ENCODE results near the gene IL1RL2.

IL1RL2 gene

DNA sequence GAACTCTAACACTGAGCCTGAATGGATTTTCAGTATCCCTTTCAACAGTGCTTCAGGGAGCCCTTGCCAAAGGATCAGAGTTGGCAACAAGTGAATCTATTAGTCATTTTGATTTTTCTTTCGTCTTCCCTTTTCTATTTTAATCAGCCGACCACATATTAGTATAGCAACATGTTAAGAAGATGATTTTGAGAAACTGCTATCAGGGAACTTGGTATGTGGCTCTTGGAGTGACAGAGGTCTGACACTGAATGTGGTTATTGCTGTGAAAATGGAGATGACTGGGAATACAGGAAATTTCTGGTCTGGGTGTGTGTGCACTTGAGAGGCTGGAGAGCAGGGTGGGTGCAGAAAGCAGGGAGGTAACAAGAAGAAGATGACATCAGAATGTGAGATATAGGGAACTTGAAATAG is 95.9 kb downstream of the IL1RL2 start:
- H3K27ac ChIP-seq, result no peak overlapping the region
- H3K9ac ChIP-seq (ENCODE audit: insufficient read length), result no peak overlapping the region
- TF ChIP-seq POLR2AphosphoS5 (IDR thresholded peaks at IDR 0.05; ENCODE audit: borderline replicate concordance, low read depth, low read length), result no peak
- no peak for TF ChIP-seq FOXP2 (optimal IDR thresholded peaks at IDR 0.05; ENCODE audit: control extremely low read depth, extremely low read length, insufficient read depth)
- no peak for TF ChIP-seq EZH2 (IDR thresholded peaks at IDR 0.05)
- H3K36me3 ChIP-seq (ENCODE audit: insufficient read depth, low read length), result no peaks in the 10 kb centered on the region
- H3K4me3 ChIP-seq, result no peak overlapping the region
- H3K9me3 ChIP-seq (ENCODE audit: low read depth, low read length), result no peaks in the 10 kb centered on the region
- no peak for DNase-seq (ENCODE audit: low read depth, low spot score)

DNA sequence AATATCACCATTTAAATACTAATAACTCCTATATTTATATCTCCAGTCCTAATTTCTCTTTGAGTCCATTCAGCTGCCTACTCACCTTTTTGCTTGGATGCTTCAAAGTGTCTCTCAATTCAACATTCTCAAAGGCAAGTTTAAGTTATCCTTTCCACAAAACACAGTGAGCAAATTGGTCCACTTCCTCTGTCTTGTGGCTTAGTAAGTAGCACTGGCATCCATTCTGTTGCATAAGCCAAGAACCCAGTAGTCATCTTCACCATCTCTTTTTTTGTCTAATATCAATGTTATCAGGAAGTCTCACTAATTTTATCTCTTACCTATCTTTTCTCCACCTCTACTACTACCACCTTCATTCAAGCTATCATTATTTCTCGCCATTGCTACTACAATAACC is 97.2 kb downstream of the IL1RL2 start:
- Histone ChIP-seq H3K27ac (no peak overlapping the region), H3K9me3 (ENCODE audit: low read depth, low read length) (no peaks in the 10 kb centered on the region), H3K9ac (ENCODE audit: insufficient read length) (no peak overlapping the region), H3K36me3 (ENCODE audit: insufficient read depth, low read length) (no peaks in the 10 kb centered on the region), H3K4me3 (no peak overlapping the region)
- DNase-seq (ENCODE audit: low read depth, low spot score), result no peak
- no peak for TF ChIP-seq EZH2 (IDR thresholded peaks at IDR 0.05)
- TF ChIP-seq FOXP2 (optimal IDR thresholded peaks at IDR 0.05; ENCODE audit: control extremely low read depth, extremely low read length, insufficient read depth), result no peak
- no peak for TF ChIP-seq POLR2AphosphoS5 (IDR thresholded peaks at IDR 0.05; ENCODE audit: borderline replicate concordance, low read depth, low read length)

DNA sequence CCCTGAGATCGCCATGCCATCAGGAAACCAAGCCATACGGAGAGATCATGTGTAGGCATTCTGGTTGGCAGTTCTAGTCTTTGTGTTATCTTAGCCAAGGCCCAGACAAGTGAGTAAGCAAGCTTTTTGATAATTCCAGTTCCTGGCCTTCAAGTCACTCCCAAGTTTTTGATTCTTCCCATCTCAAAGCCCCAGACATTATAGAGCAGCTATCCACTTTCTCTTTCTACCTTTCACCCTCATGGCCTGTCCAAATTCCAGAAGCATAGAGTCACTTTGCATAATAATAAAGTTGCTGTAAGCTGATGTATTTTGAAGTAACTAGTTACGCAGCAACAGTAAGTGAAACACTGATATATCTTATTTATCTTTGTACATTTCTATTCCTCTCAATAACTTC is 97.8 kb downstream of the IL1RL2 start:
- Histone ChIP-seq H3K27ac (no peak overlapping the region), H3K36me3 (ENCODE audit: insufficient read depth, low read length) (no peaks in the 10 kb centered on the region), H3K9me3 (ENCODE audit: low read depth, low read length) (no peaks in the 10 kb centered on the region), H3K4me3 (no peak overlapping the region), H3K9ac (ENCODE audit: insufficient read length) (no peak overlapping the region)
- no peak for DNase-seq (ENCODE audit: low read depth, low spot score)
- no peak for TF ChIP-seq POLR2AphosphoS5 (IDR thresholded peaks at IDR 0.05; ENCODE audit: borderline replicate concordance, low read depth, low read length)
- no peak for TF ChIP-seq EZH2 (IDR thresholded peaks at IDR 0.05)
- no peak for TF ChIP-seq FOXP2 (optimal IDR thresholded peaks at IDR 0.05; ENCODE audit: control extremely low read depth, extremely low read length, insufficient read depth)

DNA sequence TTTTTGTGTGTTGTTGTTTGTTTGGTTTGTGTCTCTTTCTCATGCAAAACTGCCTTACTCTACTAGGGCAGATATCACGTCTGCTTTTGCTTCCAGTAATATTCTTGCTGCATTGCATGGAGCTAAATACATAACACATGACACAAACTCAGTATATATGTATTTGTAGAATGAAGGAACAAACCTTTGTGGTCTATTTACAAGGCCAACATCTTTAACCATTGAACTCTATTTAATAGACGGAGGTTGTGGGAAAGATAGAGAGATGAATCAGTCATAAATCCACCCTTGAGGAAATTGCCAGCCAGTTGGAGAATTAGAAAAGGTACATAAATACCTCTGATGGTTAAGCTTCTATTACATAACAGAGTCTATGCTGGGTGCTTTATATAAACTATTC is 98.5 kb downstream of the IL1RL2 start:
- no peak for DNase-seq (ENCODE audit: low read depth, low spot score)
- Histone ChIP-seq H3K9me3 (ENCODE audit: low read depth, low read length) (no peaks in the 10 kb centered on the region), H3K4me3 (no peak overlapping the region), H3K27ac (no peak overlapping the region), H3K9ac (ENCODE audit: insufficient read length) (no peak overlapping the region), H3K36me3 (ENCODE audit: insufficient read depth, low read length) (no peaks in the 10 kb centered on the region)
- TF ChIP-seq EZH2 (IDR thresholded peaks at IDR 0.05) (no peak), POLR2AphosphoS5 (IDR thresholded peaks at IDR 0.05; ENCODE audit: borderline replicate concordance, low read depth, low read length) (no peak)

DNA sequence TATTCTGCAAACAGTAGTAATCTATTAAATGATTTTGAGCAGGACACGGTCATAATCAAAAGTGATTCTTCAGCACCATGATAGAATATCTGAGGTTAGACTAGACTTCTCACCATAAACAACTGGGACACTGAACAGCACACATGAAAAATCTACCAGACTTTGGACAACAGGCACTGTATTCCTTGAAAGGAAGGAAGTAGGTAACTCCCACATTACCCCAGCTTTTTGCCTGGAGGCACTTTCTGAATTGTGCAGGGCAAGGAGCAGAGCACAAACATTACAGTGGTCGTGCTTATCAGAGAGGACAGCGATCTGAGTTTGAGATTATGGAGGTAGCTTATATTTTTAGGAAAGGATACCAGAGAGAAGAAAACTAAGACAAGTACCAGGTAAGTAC is 99.2 kb downstream of the IL1RL2 start:
- no peak for DNase-seq (ENCODE audit: low read depth, low spot score)

DNA sequence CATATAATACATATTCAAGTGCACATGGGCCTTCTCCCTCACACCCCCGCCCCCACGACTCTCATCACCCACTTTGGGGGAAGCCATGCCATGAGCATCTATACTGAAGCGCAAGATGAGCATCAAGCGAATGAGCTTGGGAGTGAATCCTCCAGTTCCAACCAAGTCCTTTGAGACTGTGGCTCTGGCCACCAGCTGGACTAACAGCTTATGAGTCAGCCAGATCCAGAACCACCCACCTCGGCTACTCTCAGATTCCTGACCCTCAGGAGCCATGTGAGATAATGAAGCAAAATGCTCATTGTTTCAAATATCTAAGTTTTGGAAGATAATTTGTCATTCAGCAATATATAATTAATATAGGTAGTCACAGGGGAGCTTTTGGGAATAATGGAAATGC is 102.3 kb downstream of the IL1RL2 start:
- Histone ChIP-seq H3K9ac (ENCODE audit: insufficient read length) (no peak overlapping the region), H3K9me3 (ENCODE audit: low read depth, low read length) (no peaks in the 10 kb centered on the region), H3K4me3 (no peak overlapping the region), H3K27ac (no peak overlapping the region), H3K36me3 (ENCODE audit: insufficient read depth, low read length) (no peaks in the 10 kb centered on the region)
- DNase-seq (ENCODE audit: low read depth, low spot score), result no peak
- TF ChIP-seq FOXP2 (optimal IDR thresholded peaks at IDR 0.05; ENCODE audit: control extremely low read depth, extremely low read length, insufficient read depth) (no peak), POLR2AphosphoS5 (IDR thresholded peaks at IDR 0.05; ENCODE audit: borderline replicate concordance, low read depth, low read length) (no peak), EZH2 (IDR thresholded peaks at IDR 0.05) (no peak)

More for the DNA sequence above, 99.2 kb downstream of the IL1RL2 start:
- Histone ChIP-seq H3K4me3 (no peak overlapping the region), H3K9me3 (ENCODE audit: low read depth, low read length) (no peaks in the 10 kb centered on the region), H3K36me3 (ENCODE audit: insufficient read depth, low read length) (no peaks in the 10 kb centered on the region), H3K9ac (ENCODE audit: insufficient read length) (no peak overlapping the region), H3K27ac (no peak overlapping the region)
- no peak for TF ChIP-seq EZH2 (IDR thresholded peaks at IDR 0.05)
- no peak for TF ChIP-seq POLR2AphosphoS5 (IDR thresholded peaks at IDR 0.05; ENCODE audit: borderline replicate concordance, low read depth, low read length)
- TF ChIP-seq FOXP2 (optimal IDR thresholded peaks at IDR 0.05; ENCODE audit: control extremely low read depth, extremely low read length, insufficient read depth), result no peak
